Hematopoietic multipotent progenitor cell treated with erythropoietin and hydrocortisone succinate and interleukin-3 and kit ligand, for 6 days (in vitro differentiated cells): Measurements from ENCODE around the gene MUC5B.

Source experiments
- DNase-seq: peaks from one replicate; pipeline ENCODE4 v3.0.0-alpha.2; 2015

Gene MUC5B

GRCh38 chr11:1305063-1305495 lies 82.2 kb downstream of the MUC5B start:
- DNase-seq = no peak

DNA sequence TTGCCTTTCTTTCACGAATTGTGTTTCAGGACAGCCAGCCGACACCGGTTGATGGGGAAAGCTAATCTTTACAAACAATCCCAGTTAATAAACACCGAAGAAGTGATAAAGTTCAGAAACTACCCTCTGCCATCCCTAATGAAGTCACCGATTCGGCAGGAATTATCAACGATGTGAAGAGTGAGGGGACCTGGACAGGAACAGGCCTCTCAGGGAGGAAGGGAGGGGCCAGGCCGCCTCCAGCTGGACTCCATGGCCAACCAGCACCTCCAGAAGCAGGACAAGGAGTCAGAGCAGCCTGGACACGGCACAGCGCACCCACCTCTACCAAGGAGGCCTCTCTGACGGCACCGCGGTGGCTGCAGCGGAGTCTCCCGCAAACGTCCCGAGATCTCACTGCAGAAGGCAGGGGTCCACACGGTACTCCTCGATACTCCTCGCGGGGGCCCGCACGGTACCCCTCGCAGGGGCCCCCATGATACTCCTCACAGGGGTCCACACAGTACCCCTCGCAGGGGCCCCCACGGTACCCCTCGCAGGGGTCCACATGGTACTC lies 82.7 kb downstream of the MUC5B start:
- no peak for DNase-seq

DNA sequence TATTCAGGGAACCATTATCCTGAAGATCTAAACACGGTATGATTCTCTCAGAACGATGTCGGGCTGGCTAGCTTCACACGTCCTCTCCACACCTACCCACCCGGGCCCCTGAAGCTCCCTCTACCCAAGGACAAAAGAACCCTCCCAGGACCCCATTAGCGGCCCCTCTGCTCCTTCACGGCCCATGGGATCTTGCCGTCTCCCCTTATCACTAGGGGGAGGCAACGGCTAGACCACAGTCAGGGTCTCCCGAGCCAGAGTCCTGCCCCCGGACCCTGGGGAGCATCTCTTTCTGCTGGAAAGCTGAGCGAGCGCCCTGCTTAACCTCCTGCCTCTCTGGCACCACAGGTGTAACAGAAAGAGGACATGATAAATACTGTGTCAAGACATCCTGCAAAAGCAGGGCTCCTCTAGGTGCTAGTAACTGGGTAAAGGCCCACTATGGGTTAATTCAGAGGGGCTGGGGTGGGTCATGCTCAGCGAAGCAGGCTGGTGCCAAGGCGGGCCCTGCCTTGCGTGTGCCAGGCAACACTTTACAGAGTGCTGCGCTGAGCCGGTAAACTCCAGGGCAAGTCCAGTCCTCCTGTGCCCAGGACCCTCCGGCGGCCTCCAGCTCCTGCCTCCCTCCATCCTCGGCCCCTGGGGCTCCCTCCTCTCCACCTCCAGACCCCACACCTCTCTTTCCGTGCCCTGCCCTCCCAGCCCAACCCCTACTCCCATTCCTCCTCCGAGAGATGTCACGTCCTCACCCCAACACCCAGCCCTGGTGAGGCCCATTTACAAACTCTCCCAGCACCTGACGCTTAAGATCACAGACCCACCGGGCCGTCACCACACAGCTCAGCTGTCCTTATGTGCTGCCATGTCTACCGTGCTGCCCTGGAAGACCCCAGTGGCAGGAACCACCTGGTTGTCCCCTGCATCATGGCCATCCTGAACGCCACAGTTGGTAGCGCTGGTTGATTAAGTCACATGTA lies 83.6 kb downstream of the MUC5B start:
- no peak for DNase-seq

DNA sequence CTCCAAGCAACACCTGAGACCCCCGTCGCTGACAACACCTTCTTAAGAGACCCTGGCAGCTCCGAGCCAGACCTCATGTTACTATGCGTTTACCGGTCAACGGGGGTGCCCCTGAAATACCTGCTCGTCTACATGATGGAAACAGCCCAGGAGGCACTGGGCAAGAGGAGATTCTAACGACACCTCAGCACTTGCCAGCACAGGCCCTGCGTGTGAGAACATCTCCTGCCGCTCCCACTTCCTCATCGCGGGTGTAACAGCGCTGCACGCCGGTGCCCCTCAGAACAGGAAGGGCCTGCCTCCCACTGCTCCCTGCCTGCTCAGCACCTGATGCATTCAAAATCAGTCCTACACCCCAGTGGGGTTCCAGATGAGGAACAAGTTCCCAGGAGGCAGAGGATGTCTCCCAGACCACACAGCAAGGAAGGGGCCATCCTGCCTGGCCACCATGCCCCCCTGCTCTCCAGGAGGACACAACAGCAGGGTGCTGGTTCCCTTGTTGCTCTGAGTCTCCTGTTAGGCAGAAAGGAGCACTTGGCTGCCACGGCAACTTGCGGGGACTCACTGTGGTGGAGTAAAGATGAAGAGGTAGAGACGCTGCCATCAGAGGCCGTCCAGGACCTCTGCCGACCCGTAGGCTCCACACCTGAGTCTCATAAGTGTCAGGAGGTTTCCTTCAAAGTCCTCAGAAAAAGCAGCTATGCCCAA lies 84.5 kb downstream of the MUC5B start:
- peak; percentile 55 for DNase-seq

- DNase-seq = peak; percentile 27
Observed at GRCh38 chr11:1307998-1308742, 85.3 kb downstream of the MUC5B start.

DNA sequence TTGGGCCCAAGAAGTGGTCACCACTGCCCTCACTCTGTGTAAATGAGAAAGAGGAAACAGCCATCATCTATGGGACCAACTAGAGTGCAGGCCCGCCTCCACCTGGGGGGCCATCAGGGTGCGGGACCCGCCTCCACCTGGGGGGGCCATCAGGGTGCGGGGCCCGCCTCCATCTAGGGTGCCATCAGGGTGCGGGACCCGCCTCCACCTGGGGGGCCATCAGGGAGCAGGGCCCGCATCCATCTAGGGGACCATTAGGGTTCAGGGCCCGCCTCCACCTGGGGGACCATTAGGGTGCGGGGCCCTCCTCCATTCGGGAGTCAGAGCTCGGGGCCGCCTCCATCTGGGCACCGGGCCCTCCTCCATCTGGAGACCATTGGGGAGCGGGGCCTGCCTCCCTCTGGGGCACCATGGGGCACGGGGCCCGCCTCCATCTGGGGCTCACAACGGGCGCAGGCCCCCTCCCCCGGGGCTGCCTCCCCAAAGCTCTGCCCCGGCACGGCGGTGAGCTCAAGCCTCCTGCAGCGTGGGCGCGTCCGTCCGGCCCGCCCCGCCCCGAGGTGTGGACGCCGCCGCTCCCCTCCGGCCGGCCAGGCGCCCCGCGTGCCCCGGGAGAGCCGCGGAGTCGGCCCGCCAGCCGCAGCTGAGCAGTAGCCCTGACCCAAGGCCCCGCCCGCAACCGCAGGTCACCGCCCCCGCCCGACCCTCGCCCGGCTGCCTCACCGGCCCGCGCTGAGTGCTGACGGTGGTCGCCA lies 86.1 kb downstream of the MUC5B start:
- peak; percentile 20 for DNase-seq

DNA sequence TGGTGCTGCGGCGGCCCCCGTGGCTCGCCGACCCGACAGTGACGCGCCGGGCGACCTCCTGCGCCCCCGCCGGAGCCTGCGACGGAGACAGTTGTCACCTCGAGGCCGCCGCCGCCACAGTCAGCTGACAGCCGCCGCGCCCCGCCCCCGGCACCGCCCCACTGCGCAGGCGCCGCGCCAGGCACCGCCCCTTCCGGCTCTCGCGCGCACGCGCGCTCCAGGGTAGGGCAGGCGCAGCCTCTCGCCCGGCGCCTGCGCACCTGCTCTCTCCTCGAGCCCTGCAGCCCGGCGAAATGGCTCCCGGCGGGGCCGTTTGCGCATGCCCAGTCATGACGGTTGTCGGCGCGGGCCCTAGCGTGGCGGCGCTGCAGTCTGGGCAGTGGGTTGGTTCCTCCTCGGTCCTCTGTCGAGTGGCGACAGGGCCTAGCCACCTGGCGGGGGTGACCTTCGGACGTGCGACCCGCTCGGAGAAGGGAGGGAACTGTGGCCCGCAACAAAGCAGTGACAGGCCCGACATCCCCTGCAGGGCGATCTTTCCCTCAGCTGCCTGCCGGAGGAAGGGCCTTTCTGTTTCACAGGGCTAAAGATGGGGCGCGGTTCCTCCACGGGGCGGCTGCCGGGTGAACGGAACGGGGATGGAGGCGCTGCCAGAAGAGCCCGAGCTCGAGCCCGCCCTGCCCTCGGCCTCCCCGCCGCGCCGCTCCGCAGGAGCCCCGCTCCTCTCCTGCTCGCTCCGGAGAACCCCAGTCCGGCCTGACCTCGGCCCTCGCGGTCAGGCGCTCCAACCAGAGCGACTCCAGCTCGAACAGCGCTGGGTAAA lies 86.8 kb downstream of the MUC5B start, which contains the start of gene TOLLIP:
TOLLIP (minus strand) TSS at position 135 of the 820 bp plus-strand sequence; CDS start at position 1, 134 bp downstream.
- peak; percentile 95 for DNase-seq

GRCh38 chr11:1310318-1310687 lies 87.4 kb downstream of the MUC5B start:
- DNase-seq = no peak

DNA sequence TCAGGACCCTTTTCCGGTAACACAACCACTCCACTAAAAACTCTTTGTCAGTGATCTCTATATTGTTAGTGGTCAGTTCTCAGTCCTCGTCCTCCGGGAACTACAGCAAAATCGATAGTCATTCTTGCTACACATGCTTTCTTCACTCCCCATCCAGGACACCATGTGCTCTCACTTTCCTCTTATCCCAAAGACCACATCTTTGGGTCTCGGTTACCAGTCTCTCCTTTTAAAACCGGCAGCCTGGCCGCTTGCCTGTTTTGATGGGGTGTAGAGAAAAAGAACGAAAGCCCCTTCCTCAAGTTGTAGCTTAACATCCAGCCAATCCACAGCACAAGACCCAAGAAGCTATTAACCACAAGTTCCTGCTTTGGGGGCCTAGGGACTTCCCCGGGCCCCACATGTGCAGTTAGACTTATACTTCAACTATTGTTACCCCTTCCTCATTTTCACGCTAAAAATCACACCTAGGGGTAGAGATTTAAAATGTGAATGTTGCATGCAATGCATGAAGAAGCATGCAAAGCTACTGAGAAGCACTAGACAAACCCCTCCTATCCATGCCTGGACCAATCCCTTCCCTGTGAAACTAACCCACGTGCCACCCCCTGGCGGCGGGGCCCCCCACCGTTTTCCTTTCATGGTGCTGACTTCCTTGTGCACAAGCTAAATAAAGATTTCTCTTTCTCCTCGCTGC lies 88.1 kb downstream of the MUC5B start:
- DNase-seq = peak; percentile 36
